Gastroesophageal sphincter (tissue), 4 donors: ENCODE measurements around the gene SH3PXD2B. TPM values are rescaled to one million over a fixed set of nuclear protein-coding genes. Genes with fewer than 3 reads are reported as not detected.

Experiments
- ATAC-seq: fragments of 150-250 bp; one replicate; pipeline ENCODE4 v1.9.1; 2016; ENCODE audit warnings: mild to moderate bottlenecking, moderate library complexity
- H3K27ac ChIP-seq, 4 donors: fragments of 200-600 bp; sonication (generic) in 3 of 4; 1 replicate in 3 of 4; 2 replicates in 1 of 4; pipeline ENCODE4 v1.5.1; 2016 to 2019
- H3K27me3 ChIP-seq: fragments of 200-600 bp; sonication (generic); one replicate; pipeline ENCODE4 v1.5.1; 2019
- H3K36me3 ChIP-seq, 2 donors: fragments of 200-600 bp; sonication (generic); one replicate each; pipeline ENCODE4 v1.5.1; 2019; ENCODE audit warnings: control low read depth in 1 of 2
- H3K4me1 ChIP-seq, 3 donors: fragments of 200-600 bp; sonication (generic); 1 replicate in 2 of 3; 2 replicates in 1 of 3; pipeline ENCODE4 v1.5.1; 2016 to 2019; ENCODE audit warnings: control low read depth in 2 of 3
- H3K4me3 ChIP-seq, 2 donors: fragments of 200-600 bp; sonication (generic); one replicate each; pipeline ENCODE4 v1.5.1; 2019; ENCODE audit warnings: mild to moderate bottlenecking in 1 of 2, moderate library complexity in 1 of 2
- H3K9me3 ChIP-seq, 3 donors: fragments of 200-600 bp; sonication (generic); one replicate each; pipeline ENCODE4 v1.5.1; 2017 to 2019; ENCODE audit warnings: control low read depth in 2 of 3
- EP300 ChIP-seq: sonication (generic); formaldehyde crosslinking; IDR thresholded peaks from one replicate; pipeline ENCODE4 v1.6.1; 2017; ENCODE audit warnings: antibody characterized with exemption, mild to moderate bottlenecking
- POLR2A ChIP-seq, 2 donors: fragments of 450-650 bp; IDR thresholded peaks; one replicate each; pipeline ENCODE4 v1.6.1; 2017; ENCODE audit warnings: antibody characterized with exemption in 2 of 2, mild to moderate bottlenecking in 2 of 2, moderate library complexity in 1 of 2
- POLR2AphosphoS5 ChIP-seq: sonication (generic); formaldehyde crosslinking; IDR thresholded peaks from one replicate; pipeline ENCODE4 v1.6.1; 2017; ENCODE audit warnings: antibody characterized with exemption
- WGBS, 2 donors: methylation state at CpG; one replicate each; pipeline ENCODE4 v1.1.5; 2018; ENCODE audit warnings: low coverage in 1 of 2; 5-methylcytosine and 5-hydroxymethylcytosine counted together
- total RNA-seq, 4 donors: library from RNA; depleted of rRNA; stranded (reverse); fragments of >200 nt; gene quantifications; one replicate each; pipeline ENCODE4 v1.1.0, GENCODE V29; 2016
- TF ChIP-seq, protein P1 (sequence below), 4 experiments: fragments of 200-600 bp in 2 of 4; fragments of 450-650 bp in 2 of 4; sonication (generic) in 1 of 4; IDR thresholded peaks; one replicate each; pipeline ENCODE4 v1.5.1; 2017 to 2019; ENCODE audit warnings: antibody characterized with exemption in 4 of 4, mild to moderate bottlenecking in 2 of 4, moderate library complexity in 2 of 4

Gene SH3PXD2B
- total RNA-seq, 4 donors from 2014 or later: 40.2 to 80.9 (median 56.0) TPM

DNA sequence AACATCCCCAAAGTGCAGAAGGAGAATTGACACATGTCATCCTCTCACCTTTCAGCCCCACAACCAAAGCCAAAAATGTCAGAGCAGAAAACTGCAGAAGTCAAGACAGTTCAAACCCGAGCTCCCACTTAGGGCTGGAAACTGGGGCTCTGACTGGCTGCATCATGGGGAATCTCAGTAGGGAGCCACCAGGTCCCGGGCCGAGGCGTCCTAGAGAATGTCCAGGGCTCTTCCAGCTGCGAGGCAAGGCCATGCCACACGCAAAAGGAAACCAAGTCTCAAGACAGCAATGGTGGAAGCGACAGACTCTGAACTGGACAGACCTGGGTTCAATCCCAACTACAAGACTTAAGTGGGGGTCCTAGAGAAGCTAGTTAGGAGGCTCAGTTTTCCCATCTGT lies 13.8 kb downstream of the SH3PXD2B start:
- Histone ChIP-seq H3K4me3 (no peak overlapping the region), H3K36me3 (peaks cover 0 to 15% of the 10 kb centered on the region in 2 donors), H3K27me3 (no peaks in the 10 kb centered on the region), H3K27ac (peak overlapping the region in 2 of 4 donors; percentile 80 to 82), H3K9me3 (no peaks in the 10 kb centered on the region), H3K4me1 (peaks cover 16 to 96% (median 36%) of the 10 kb centered on the region in 3 donors)
- TF ChIP-seq EP300 (no peak), POLR2AphosphoS5 (no peak), POLR2A (IDR thresholded peaks at IDR 0.05) (no peak)
- TF ChIP-seq, protein P1, sequence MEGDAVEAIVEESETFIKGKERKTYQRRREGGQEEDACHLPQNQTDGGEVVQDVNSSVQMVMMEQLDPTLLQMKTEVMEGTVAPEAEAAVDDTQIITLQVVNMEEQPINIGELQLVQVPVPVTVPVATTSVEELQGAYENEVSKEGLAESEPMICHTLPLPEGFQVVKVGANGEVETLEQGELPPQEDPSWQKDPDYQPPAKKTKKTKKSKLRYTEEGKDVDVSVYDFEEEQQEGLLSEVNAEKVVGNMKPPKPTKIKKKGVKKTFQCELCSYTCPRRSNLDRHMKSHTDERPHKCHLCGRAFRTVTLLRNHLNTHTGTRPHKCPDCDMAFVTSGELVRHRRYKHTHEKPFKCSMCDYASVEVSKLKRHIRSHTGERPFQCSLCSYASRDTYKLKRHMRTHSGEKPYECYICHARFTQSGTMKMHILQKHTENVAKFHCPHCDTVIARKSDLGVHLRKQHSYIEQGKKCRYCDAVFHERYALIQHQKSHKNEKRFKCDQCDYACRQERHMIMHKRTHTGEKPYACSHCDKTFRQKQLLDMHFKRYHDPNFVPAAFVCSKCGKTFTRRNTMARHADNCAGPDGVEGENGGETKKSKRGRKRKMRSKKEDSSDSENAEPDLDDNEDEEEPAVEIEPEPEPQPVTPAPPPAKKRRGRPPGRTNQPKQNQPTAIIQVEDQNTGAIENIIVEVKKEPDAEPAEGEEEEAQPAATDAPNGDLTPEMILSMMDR (IDR thresholded peaks at IDR 0.05): no peak
- 89% methylated on average over 7 of the region's 7 CpGs; no CpG with 5 or more reads in 1 of the 2 donors for WGBS, 2 donors
- no peak for ATAC-seq

DNA sequence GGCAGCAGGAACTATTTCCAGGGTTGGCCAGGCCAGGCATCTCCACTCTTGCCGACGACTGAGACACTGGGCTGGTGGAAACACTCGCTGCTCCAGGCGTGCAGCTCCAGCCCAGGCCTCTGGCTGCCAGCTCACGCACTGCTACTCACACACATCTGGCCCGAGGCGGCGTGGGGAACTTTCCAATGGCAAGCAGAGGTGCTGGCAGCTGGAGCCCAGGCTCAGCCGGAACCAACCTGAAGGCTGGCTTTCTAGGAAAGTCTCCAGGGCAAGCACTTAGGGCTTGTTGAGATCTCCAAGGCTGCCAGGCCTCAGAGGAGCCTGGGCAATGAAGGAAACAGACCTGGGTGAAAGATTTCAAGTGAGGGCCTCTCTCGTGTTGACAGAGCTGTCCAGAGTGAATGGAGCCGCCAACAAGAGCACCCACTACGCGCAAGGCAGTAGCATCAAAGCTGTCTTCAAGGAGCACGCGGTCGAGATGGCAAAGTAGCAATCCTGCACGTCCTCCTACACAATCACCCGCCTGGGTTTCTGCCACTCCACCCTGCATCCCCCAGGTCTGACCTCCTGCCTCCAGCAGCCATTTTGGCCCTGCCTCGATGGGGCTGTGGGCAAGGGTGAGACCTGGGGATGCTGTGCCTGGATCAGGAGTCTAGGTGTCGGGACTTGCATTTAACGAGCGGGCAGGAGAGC lies 14.4 kb downstream of the SH3PXD2B start:
- Histone ChIP-seq H3K4me1 (peaks cover 16 to 94% (median 32%) of the 10 kb centered on the region in 3 donors), H3K27me3 (no peaks in the 10 kb centered on the region), H3K9me3 (no peaks in the 10 kb centered on the region), H3K4me3 (no peak overlapping the region), H3K27ac (peak overlapping the region in 2 of 4 donors; percentile 21 to 80), H3K36me3 (peaks cover 0 to 15% of the 10 kb centered on the region in 2 donors)
- no peak for ATAC-seq
- TF ChIP-seq POLR2AphosphoS5: peak; percentile 21
- TF ChIP-seq POLR2A (IDR thresholded peaks at IDR 0.05): no peak
- TF ChIP-seq, protein P1 (IDR thresholded peaks at IDR 0.05): no peak
- WGBS, 2 donors: 74 to 100% methylated on average over 1 to 16 of the region's 22 CpGs

DNA sequence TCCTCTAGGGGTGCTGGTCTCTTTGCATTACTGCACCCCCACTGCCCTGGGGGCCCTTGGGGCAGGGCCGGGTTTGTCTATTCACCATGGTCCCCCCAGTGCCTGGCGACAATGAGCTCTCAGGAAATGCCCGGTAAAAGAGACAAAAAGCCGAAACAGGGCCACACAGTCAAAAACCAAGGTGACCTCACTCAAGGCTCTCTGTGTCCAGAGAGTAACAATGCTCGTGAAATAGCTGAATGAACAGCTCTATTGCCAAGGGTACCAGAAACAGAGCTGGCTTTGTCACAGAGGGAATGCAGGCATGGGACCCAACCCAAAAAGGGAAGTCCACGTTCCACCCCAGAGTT lies 16.0 kb downstream of the SH3PXD2B start:
- H3K4me1 ChIP-seq: peaks cover 6 to 94% (median 19%) of the 10 kb centered on the region in 3 donors
- H3K27ac ChIP-seq: peak overlapping the region; percentile 35 to 80 (median 73)
- TF ChIP-seq POLR2A (IDR thresholded peaks at IDR 0.05): no peak
- TF ChIP-seq, protein P1 (IDR thresholded peaks at IDR 0.05): no peak
- no peak for TF ChIP-seq EP300
- TF ChIP-seq POLR2AphosphoS5: no peak
- WGBS, 2 donors: 14 to 46% methylated on average over 2 to 3 of the region's 6 CpGs
- H3K27me3 ChIP-seq: no peaks in the 10 kb centered on the region
- no peaks in the 10 kb centered on the region for H3K9me3 ChIP-seq
- H3K36me3 ChIP-seq: peaks cover 0 to 15% of the 10 kb centered on the region in 2 donors
- peak; percentile 38 for ATAC-seq
- H3K4me3 ChIP-seq: no peak overlapping the region

DNA sequence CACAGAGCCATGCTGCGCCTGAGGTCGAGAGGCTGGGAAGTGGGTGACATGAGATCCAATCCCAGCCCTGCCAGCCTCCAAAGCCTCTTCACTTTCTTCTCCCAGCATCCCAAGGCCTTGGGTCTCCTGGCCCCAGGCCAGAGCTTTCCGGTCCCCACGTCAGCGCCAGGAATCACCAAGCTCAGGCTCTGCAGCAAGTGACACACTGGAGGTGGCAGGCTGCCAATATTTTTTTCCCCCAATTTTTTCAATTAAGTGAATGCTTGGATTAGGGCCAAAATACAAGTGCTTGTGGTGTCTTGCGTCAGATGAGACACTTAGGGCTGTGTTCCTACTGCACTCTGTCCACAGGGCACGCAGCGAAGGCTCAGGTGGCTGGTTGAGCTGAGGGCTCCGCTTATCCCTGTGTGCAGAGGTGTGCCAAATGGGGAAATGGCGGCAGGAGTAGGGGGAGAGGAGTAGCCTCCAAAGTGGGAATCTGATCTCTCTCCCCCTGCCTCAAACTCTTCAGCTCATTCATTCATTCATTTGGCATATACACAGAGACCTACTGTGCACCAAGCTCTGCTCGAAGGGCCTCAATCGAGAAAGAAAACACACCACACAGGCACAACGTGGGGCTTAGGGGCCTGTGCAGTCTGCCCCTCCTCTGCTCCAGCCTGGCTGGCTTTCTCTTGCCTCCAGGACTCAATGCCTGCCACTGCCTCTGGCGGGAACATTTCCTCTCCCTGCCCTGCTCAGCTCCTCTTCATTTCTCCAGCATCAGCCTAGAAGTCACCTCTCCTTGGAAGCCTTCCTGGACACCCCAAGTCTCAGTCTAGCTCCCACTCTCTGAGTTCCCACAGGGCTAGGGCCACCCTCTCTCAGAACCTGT lies 16.6 kb downstream of the SH3PXD2B start:
- H3K9me3 ChIP-seq: no peaks in the 10 kb centered on the region
- no peaks in the 10 kb centered on the region for H3K27me3 ChIP-seq
- no peak overlapping the region for H3K4me3 ChIP-seq
- H3K36me3 ChIP-seq: peaks cover 0 to 15% of the 10 kb centered on the region in 2 donors
- 31 to 41% methylated on average over 3 to 11 of the region's 14 CpGs for WGBS, 2 donors
- TF ChIP-seq POLR2AphosphoS5: peak; percentile 90
- TF ChIP-seq POLR2A (IDR thresholded peaks at IDR 0.05): no peak
- TF ChIP-seq, protein P1 (IDR thresholded peaks at IDR 0.05): no peak
- TF ChIP-seq EP300: peak; percentile 17
- ATAC-seq: peak; percentile 65
- H3K4me1 ChIP-seq: peaks cover 6 to 89% (median 16%) of the 10 kb centered on the region in 3 donors
- peak overlapping the region; percentile 35 to 80 (median 73) for H3K27ac ChIP-seq
